Measurements from ENCODE around the gene EDC3.

EDC3 gene

DNA sequence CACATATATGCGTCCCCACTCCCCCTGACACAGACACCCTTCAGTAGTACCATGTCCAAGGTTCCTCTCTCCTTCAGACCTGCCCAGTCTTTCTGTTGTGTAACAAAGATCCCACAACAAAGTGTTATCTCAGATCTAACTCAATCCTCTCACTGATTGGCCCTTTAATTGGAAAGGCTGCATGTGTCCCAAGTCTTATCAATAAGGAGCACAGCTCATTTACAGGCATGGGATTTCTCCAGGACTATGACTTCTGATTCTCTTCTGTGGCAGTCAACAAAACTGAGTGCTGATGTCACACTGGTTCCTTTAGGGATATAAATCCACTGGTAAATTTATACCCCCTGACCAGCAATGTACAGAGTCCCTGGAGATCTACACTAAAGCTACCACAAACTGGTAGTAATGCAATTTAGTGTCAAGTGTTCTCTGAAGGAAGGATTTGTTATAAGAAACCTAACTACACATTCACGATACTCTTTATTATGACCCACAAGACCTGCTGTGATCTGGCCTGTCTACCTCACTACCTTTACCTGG, 52.1 kb downstream of the EDC3 start:
- Histone ChIP-seq H3K36me3 (ENCODE audit: insufficient read depth, low read length) (peaks cover 24% of the 10 kb centered on the region), H3K4me1 (ENCODE audit: insufficient read depth, low read length) (peaks cover 15% of the 10 kb centered on the region), H3K9ac (ENCODE audit: low read length) (no peak overlapping the region), H3K27me3 (ENCODE audit: control insufficient read depth in 1 of 2, insufficient read depth in 2 of 2, low read length in 2 of 2) (no peaks in the 10 kb centered on the region), H3K27ac (ENCODE audit: low read depth, low read length) (no peak overlapping the region), H3K4me3 (ENCODE audit: low read depth in 1 of 2, low read length in 2 of 2) (no peak overlapping the region), H3K9me3 (ENCODE audit: low read length) (no peaks in the 10 kb centered on the region)

- H3K27ac ChIP-seq (ENCODE audit: low read depth, low read length): no peak overlapping the region
- H3K4me1 ChIP-seq (ENCODE audit: insufficient read depth, low read length): peaks cover 15% of the 10 kb centered on the region
- H3K27me3 ChIP-seq (ENCODE audit: control insufficient read depth in 1 of 2, insufficient read depth in 2 of 2, low read length in 2 of 2): no peaks in the 10 kb centered on the region
- no peaks in the 10 kb centered on the region for H3K9me3 ChIP-seq (ENCODE audit: low read length)
- peaks cover 27% of the 10 kb centered on the region for H3K36me3 ChIP-seq (ENCODE audit: insufficient read depth, low read length)
- H3K4me3 ChIP-seq (ENCODE audit: low read depth in 1 of 2, low read length in 2 of 2): no peak overlapping the region
- no peak overlapping the region for H3K9ac ChIP-seq (ENCODE audit: low read length)
These were observed 52.8 kb downstream of the EDC3 start for GRCh38 chr15:74642734-74643664.

DNA sequence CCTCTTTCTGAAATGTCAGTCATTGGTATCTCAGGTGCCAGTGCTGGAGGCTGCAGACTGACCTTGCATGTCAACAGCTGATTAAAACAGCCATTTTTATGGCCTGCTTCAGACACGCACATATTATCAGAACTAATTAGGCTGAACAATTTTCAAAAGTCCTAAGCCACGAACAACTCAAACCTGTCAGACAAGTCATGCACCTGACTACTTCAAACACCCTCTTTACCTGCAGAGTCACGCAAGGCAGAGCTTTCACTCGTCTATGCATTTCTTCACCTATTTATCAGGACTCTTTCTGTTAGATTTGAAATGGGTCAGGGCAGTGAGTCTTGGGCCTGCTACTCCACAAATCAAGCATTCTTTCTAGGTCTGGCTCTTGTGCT, 53.5 kb downstream of the EDC3 start:
- H3K27ac ChIP-seq (ENCODE audit: low read depth, low read length): no peak overlapping the region

GRCh38 chr15:74641151-74641550, 54.7 kb downstream of the EDC3 start:
- Histone ChIP-seq H3K36me3 (ENCODE audit: insufficient read depth, low read length) (peaks cover 45% of the 10 kb centered on the region), H3K9ac (ENCODE audit: low read length) (no peak overlapping the region), H3K9me3 (ENCODE audit: low read length) (no peaks in the 10 kb centered on the region), H3K4me3 (ENCODE audit: low read depth in 1 of 2, low read length in 2 of 2) (no peak overlapping the region), H3K27me3 (ENCODE audit: control insufficient read depth in 1 of 2, insufficient read depth in 2 of 2, low read length in 2 of 2) (no peaks in the 10 kb centered on the region), H3K27ac (ENCODE audit: low read depth, low read length) (no peak overlapping the region), H3K4me1 (ENCODE audit: insufficient read depth, low read length) (peaks cover 11% of the 10 kb centered on the region)

More for the DNA sequence above, 53.5 kb downstream of the EDC3 start:
- H3K4me3 ChIP-seq (ENCODE audit: low read depth in 1 of 2, low read length in 2 of 2): no peak overlapping the region
- H3K27me3 ChIP-seq (ENCODE audit: control insufficient read depth in 1 of 2, insufficient read depth in 2 of 2, low read length in 2 of 2): no peaks in the 10 kb centered on the region
- no peaks in the 10 kb centered on the region for H3K9me3 ChIP-seq (ENCODE audit: low read length)
- H3K36me3 ChIP-seq (ENCODE audit: insufficient read depth, low read length): peaks cover 33% of the 10 kb centered on the region
- H3K4me1 ChIP-seq (ENCODE audit: insufficient read depth, low read length): peaks cover 11% of the 10 kb centered on the region
- no peak overlapping the region for H3K9ac ChIP-seq (ENCODE audit: low read length)

GRCh38 chr15:74636984-74637383, 58.8 kb downstream of the EDC3 start:
- Histone ChIP-seq H3K9me3 (ENCODE audit: low read length) (no peaks in the 10 kb centered on the region), H3K4me3 (ENCODE audit: low read depth in 1 of 2, low read length in 2 of 2) (no peak overlapping the region), H3K27me3 (ENCODE audit: control insufficient read depth in 1 of 2, insufficient read depth in 2 of 2, low read length in 2 of 2) (no peaks in the 10 kb centered on the region), H3K36me3 (ENCODE audit: insufficient read depth, low read length) (peaks cover 86% of the 10 kb centered on the region), H3K9ac (ENCODE audit: low read length) (no peak overlapping the region), H3K27ac (ENCODE audit: low read depth, low read length) (no peak overlapping the region), H3K4me1 (ENCODE audit: insufficient read depth, low read length) (no peaks in the 10 kb centered on the region)

GRCh38 chr15:74635228-74635627, 60.6 kb downstream of the EDC3 start:
- Histone ChIP-seq H3K9ac (ENCODE audit: low read length) (no peak overlapping the region), H3K36me3 (ENCODE audit: insufficient read depth, low read length) (peaks cover 90% of the 10 kb centered on the region), H3K4me1 (ENCODE audit: insufficient read depth, low read length) (no peaks in the 10 kb centered on the region), H3K9me3 (ENCODE audit: low read length) (no peaks in the 10 kb centered on the region), H3K27me3 (ENCODE audit: control insufficient read depth in 1 of 2, insufficient read depth in 2 of 2, low read length in 2 of 2) (no peaks in the 10 kb centered on the region), H3K4me3 (ENCODE audit: low read depth in 1 of 2, low read length in 2 of 2) (no peak overlapping the region), H3K27ac (ENCODE audit: low read depth, low read length) (no peak overlapping the region)

- Histone ChIP-seq H3K36me3 (ENCODE audit: insufficient read depth, low read length) (peaks cover 85% of the 10 kb centered on the region), H3K4me1 (ENCODE audit: insufficient read depth, low read length) (no peaks in the 10 kb centered on the region)
These were observed 62.0 kb downstream of the EDC3 start for GRCh38 chr15:74633781-74634180.

DNA sequence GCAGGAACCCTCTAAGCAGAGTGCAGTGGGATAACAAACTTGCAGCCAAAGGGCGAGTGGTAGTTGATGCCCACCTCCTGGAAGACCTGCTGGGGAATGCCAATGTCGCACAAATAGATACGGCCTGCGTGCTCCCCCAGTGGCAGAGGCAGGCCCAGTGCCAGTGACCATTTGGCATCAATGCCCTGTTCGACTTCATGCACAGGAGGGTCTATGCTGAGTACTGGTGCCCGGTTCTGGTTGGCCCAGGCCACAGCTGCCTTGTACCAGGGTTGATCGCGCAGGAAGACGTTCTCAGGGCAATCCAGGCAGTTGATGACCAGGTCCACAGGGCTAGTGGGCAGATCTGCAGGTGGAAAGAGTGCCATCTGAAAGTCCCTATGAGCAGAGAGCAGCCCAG, 63.2 kb downstream of the EDC3 start:
- Histone ChIP-seq H3K27ac (ENCODE audit: low read depth, low read length) (no peak overlapping the region), H3K4me1 (ENCODE audit: insufficient read depth, low read length) (no peaks in the 10 kb centered on the region), H3K27me3 (ENCODE audit: control insufficient read depth in 1 of 2, insufficient read depth in 2 of 2, low read length in 2 of 2) (no peaks in the 10 kb centered on the region), H3K9ac (ENCODE audit: low read length) (no peak overlapping the region), H3K36me3 (ENCODE audit: insufficient read depth, low read length) (peaks cover 90% of the 10 kb centered on the region), H3K4me3 (ENCODE audit: low read depth in 1 of 2, low read length in 2 of 2) (no peak overlapping the region), H3K9me3 (ENCODE audit: low read length) (no peaks in the 10 kb centered on the region)

More at GRCh38 chr15:74633781-74634180, 62.0 kb downstream of the EDC3 start:
- no peaks in the 10 kb centered on the region for H3K27me3 ChIP-seq (ENCODE audit: control insufficient read depth in 1 of 2, insufficient read depth in 2 of 2, low read length in 2 of 2)
- no peak overlapping the region for H3K27ac ChIP-seq (ENCODE audit: low read depth, low read length)
- no peak overlapping the region for H3K9ac ChIP-seq (ENCODE audit: low read length)
- H3K4me3 ChIP-seq (ENCODE audit: low read depth in 1 of 2, low read length in 2 of 2): no peak overlapping the region
- no peaks in the 10 kb centered on the region for H3K9me3 ChIP-seq (ENCODE audit: low read length)

DNA sequence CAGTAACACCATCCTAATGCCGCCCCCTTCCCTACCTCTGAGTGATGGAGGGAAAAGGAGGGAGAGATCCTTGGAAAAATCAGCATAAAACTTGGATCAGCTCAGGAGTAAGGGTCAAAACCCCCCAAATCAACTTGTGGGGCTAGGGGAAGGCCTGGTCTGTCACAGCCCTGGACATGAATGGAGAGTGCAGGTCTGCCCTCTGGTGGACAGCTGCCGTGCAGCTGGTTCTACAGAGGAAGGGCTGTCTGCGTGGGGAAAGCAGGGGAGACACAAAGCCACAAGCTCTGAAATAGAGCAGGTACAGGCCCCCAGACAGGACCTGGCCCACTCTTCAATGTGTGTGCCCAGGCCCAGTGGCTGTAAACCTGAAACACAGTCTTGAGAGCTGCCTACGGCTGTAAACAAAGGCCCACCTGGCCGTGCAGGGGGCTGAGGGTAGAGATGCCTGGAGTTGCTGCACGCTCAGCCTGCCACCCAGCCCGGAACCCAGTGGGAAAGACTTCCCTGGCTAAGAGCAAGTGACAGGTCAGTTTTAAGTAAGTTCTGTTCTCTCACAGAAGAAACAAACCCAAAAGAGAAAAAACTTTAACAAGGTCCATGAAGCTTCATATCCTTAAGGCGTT, 63.8 kb downstream of the EDC3 start:
- no peaks in the 10 kb centered on the region for H3K27me3 ChIP-seq (ENCODE audit: control insufficient read depth in 1 of 2, insufficient read depth in 2 of 2, low read length in 2 of 2)
- H3K9me3 ChIP-seq (ENCODE audit: low read length): no peaks in the 10 kb centered on the region
- peaks cover 90% of the 10 kb centered on the region for H3K36me3 ChIP-seq (ENCODE audit: insufficient read depth, low read length)
- no peak overlapping the region for H3K4me3 ChIP-seq (ENCODE audit: low read depth in 1 of 2, low read length in 2 of 2)
- H3K4me1 ChIP-seq (ENCODE audit: insufficient read depth, low read length): no peaks in the 10 kb centered on the region
- H3K27ac ChIP-seq (ENCODE audit: low read depth, low read length): no peak overlapping the region
- no peak overlapping the region for H3K9ac ChIP-seq (ENCODE audit: low read length)

DNA sequence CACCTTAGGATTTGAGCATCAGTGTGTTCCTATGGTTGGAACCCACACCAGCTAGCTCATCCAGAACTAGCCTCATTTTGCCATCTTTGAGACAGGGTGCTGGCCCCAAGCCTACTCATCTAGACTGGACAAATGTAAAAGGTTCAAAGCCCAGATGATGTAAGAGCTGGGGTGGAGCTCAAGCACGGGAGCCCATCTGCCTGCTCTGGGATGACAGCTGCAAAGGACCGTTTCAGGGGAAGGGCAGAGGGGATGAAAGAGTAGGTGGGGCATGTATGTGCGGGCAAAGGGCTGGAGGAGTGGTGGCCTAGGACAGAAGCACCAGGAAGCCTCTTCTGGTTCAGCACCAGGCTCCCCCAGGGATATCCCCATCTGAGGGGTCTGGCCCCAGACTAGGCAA, 64.4 kb downstream of the EDC3 start:
- Histone ChIP-seq H3K4me3 (ENCODE audit: low read depth in 1 of 2, low read length in 2 of 2) (no peak overlapping the region), H3K36me3 (ENCODE audit: insufficient read depth, low read length) (peaks cover 90% of the 10 kb centered on the region), H3K9ac (ENCODE audit: low read length) (no peak overlapping the region), H3K9me3 (ENCODE audit: low read length) (no peaks in the 10 kb centered on the region), H3K27ac (ENCODE audit: low read depth, low read length) (no peak overlapping the region), H3K27me3 (ENCODE audit: control insufficient read depth in 1 of 2, insufficient read depth in 2 of 2, low read length in 2 of 2) (no peaks in the 10 kb centered on the region), H3K4me1 (ENCODE audit: insufficient read depth, low read length) (no peaks in the 10 kb centered on the region)

DNA sequence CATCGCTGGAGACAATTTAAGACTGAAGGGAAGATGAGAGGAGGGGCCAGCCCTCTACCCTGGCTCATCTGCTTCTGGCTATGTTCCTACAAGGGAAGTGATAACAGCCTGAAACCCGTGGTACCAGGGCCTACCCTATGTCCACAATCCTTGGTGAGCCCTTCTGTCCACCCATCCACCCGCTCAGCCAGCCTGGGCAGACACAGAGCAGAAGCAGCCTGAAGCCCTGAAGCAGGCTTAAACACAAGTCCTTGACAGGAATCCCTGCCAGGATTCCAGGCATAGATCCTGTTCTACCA, 64.8 kb downstream of the EDC3 start:
- H3K4me1 ChIP-seq (ENCODE audit: insufficient read depth, low read length): no peaks in the 10 kb centered on the region
- H3K9me3 ChIP-seq (ENCODE audit: low read length): no peaks in the 10 kb centered on the region
- no peak overlapping the region for H3K9ac ChIP-seq (ENCODE audit: low read length)
- peaks cover 90% of the 10 kb centered on the region for H3K36me3 ChIP-seq (ENCODE audit: insufficient read depth, low read length)
- no peak overlapping the region for H3K4me3 ChIP-seq (ENCODE audit: low read depth in 1 of 2, low read length in 2 of 2)
- H3K27me3 ChIP-seq (ENCODE audit: control insufficient read depth in 1 of 2, insufficient read depth in 2 of 2, low read length in 2 of 2): no peaks in the 10 kb centered on the region
- no peak overlapping the region for H3K27ac ChIP-seq (ENCODE audit: low read depth, low read length)

Measured in muscle layer of colon (tissue), 2 donors.